ENCODE results near the gene TMEM143. TPM values are rescaled to one million over a fixed set of nuclear protein-coding genes. Genes with fewer than 3 reads are reported as not detected.

TMEM143 gene
- total and polyA plus RNA-seq, 10 of the 15 experiments (the other 5 are each of a cell fraction or from before 2014, with no cell fraction given) = 1.5 to 19.5 (median 10.1) TPM

DNA sequence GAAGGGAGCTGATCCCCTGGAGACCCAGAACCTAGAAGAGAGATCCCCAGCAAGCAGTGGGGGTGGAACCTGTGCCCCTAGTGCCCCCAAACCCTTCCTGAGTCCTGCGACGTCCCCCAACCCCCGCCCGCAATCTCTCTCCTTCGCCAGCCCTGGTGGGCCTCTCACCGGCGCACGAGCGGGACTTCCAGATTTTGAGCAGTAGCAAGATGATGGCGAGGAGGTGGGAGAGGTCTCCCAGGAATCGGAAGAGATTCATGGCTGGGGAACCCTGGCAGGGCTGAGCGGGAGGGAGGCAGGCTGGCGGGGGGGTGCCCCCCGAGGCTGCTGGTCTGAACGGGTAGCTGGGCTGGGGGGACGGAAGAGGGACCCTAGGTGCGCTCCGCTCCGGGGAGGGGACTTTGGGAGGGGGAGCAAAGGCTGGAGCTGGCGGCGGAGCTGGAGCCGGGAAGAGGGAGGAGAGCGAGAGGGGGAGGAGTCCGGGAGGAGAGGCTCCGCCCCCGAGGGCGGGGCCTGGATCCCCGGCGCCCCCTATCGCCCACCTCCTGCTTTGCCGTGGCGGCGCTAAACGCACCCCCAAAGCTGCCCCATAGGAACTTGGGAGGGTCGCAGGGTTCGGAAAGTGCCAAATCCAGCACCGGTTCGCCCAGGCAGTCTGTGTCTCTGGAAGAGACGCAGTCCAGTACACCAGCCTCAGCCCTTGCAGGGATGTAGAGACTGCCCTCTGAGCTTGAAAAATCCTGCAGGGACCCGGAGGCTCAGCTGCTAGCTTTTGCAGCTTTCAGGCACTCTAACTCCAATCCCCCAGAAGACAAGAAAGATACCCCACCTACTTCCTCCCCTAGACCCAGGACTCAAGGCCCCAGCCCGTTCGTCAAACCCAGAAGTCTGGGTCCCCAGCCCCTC lies 27.6 kb upstream of the TMEM143 start, which contains the start of gene KDELR1 (continued):
- TF ChIP-seq, protein P1, sequence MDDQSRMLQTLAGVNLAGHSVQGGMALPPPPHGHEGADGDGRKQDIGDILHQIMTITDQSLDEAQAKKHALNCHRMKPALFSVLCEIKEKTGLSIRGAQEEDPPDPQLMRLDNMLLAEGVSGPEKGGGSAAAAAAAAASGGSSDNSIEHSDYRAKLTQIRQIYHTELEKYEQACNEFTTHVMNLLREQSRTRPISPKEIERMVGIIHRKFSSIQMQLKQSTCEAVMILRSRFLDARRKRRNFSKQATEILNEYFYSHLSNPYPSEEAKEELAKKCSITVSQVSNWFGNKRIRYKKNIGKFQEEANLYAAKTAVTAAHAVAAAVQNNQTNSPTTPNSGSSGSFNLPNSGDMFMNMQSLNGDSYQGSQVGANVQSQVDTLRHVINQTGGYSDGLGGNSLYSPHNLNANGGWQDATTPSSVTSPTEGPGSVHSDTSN (IDR thresholded peaks at IDR 0.05; ENCODE audit: insufficient replicate concordance, low read depth, low read length) = no peak
- TF ChIP-seq SMARCA5 (IDR thresholded peaks at IDR 0.05) = peak; percentile 62; the same call in 1 of the 2 replicates

GRCh38 chr19:48390188-48391099 lies 26.7 kb upstream of the TMEM143 start:
- BruUV-seq (replicated peaks) = no TSS peak
- CTCF ChIA-PET = interaction anchor here (0.5 to 2.4 kb wide), 43 partner anchors 10 to 227 kb away, joined by 3 to 24 read pairs (median 5); partner anchors contain the start of genes EMP3, GRWD1, SYNGR4 and TMEM143
- peak; percentile 61 for FAIRE-seq
- TF ChIP-seq BRCA1 (IDR thresholded peaks at IDR 0.05; ENCODE audit: low read depth, low read length) (no peak), ZNF592 (IDR thresholded peaks at IDR 0.05) (0 out of 2 replicates have a peak, but pooled peaks have one; percentile 28), SKIL (IDR thresholded peaks at IDR 0.05; ENCODE audit: low read depth, poor library complexity, severe bottlenecking) (no peak), NFYA (IDR thresholded peaks at IDR 0.05; ENCODE audit: borderline replicate concordance, low read depth, low read length) (no peak), IRF4 (IDR thresholded peaks at IDR 0.05; ENCODE audit: low read depth, low read length) (peak; percentile 57; the same call in 1 of the 2 replicates), SMAD5 (IDR thresholded peaks at IDR 0.05; ENCODE audit: low read depth) (no peak), KLF5 (IDR thresholded peaks at IDR 0.05; ENCODE audit: partially characterized antibody) (peak; percentile 54), NFXL1 (IDR thresholded peaks at IDR 0.05; ENCODE audit: borderline replicate concordance) (no peak), POLR2A (IDR thresholded peaks at IDR 0.05; ENCODE audit: low read depth, low read length) (peak; percentile 73)

More at GRCh38 chr19:48390188-48391099, 26.7 kb upstream of the TMEM143 start:
- DNase-seq (ENCODE audit: low read depth, low spot score) (no peak), ATAC-seq (peak; percentile 85)
- Histone ChIP-seq H3K4me2 (ENCODE audit: control insufficient read depth, insufficient read depth) (peak overlapping the region; percentile 93), H4K20me1 (ENCODE audit: control insufficient read depth, insufficient read depth) (no peaks in the 10 kb centered on the region), H2AFZ (ENCODE audit: control insufficient read depth, low read depth, low read length) (peak overlapping the region; percentile 82), H3K4me1 (ENCODE audit: control insufficient read depth, insufficient read depth, low read length) (peaks cover 5% of the 10 kb centered on the region; the same call in 1 of the 2 replicates), H3K79me2 (ENCODE audit: control insufficient read depth, insufficient read depth, low read length) (peaks cover 19% of the 10 kb centered on the region), H3K36me3 (ENCODE audit: control insufficient read depth in 2 of 2, insufficient read depth in 2 of 2, low read length in 1 of 2) (peaks cover 8 to 13% of the 10 kb centered on the region in 2 experiments), H3K27ac (ENCODE audit: control insufficient read depth, insufficient read depth) (peak overlapping the region; percentile 75), H3K4me3 (peak overlapping the region; percentile 95), H3K27me3 (replicated peaks in 1 of 2; ENCODE audit: control insufficient read depth in 2 of 2, insufficient read depth in 2 of 2, low read length in 1 of 2) (peaks cover 11% of the 10 kb centered on the region in 2 experiments), H3K9ac (ENCODE audit: control insufficient read depth, insufficient read depth, low read length) (peak overlapping the region; percentile 86), H3K9me3 (replicated peaks; ENCODE audit: control insufficient read depth, insufficient read depth, low read length) (no peaks in the 10 kb centered on the region)
- 4% methylated on average over 23 of the region's 24 CpGs for WGBS (ENCODE audit: insufficient coverage, insufficient replicate concordance, low lambda C conversion rate, missing lambda C conversion rate)
- ChIA-PET SMC1A (ENCODE audit: uncharacterized antibody, unreplicated experiment) (interaction anchor here (0.7 to 2.0 kb wide), 6 partner anchors 11 to 99 kb away, joined by 3 to 8 read pairs (median 4); partner anchors contain the start of genes GRWD1, SYNGR4 and TMEM143), POLR2A (interaction anchor here (0.6 to 2.4 kb wide), 5 partner anchors 10 to 568 kb away, joined by 3 to 16 read pairs (median 3); partner anchors contain the start of genes SYNGR4 and TMEM143), RAD21 (ENCODE audit: unreplicated experiment) (interaction anchor here (0.8 to 2.2 kb wide), 9 partner anchors 11 to 194 kb away, joined by 3 to 17 read pairs (median 3); partner anchors contain the start of gene GRWD1)
- intact Hi-C loops (cut with micrococcal nuclease; ENCODE audit: unreplicated experiment) (no loop called here), in situ Hi-C loops (cut with MboI) (no loop called here)

Data from GM12878 (cell line).